Ishikawa (cell line): ENCODE results near the gene ARHGAP36.

Experiments
- EGR1 ChIP-seq: IDR thresholded peaks from 2 replicates; pipeline ENCODE4 v1.6.1; 2012
- TCF12 ChIP-seq: IDR thresholded peaks from 2 replicates; pipeline ENCODE4 v1.6.1; 2012; ENCODE audit warnings: low read depth
- YY1 ChIP-seq: IDR thresholded peaks from 2 replicates; pipeline ENCODE4 v1.6.1; 2012; ENCODE audit warnings: low read depth

DNA sequence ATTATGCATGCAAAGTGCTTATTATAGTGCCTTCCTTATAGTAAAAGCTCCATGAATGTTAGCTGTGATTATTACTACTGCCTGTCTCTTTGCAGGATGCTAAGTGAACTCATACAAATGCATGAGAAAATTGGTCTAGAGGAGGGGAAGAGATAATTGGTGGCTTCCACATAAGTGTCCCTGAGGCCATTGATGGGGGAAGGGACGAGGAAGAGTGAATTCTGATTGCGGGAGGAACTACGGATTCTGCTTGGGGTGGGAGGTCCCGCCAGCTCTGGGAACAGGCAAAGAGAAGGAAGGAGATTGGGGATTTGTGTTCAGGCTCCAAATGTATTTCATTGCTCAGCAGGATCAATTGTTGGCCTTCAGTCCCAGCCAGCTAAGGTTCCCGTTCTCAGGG lies 11.6 kb upstream of the ARHGAP36 start:
- TF ChIP-seq EGR1 = no peak
- no peak for TF ChIP-seq TCF12
- TF ChIP-seq YY1 = no peak
